Loucy (cell line): Measurements from ENCODE around the gene SYNJ2.

Source experiments
- H2AFZ ChIP-seq: fragments of 200-600 bp; sonication (generic); 2 replicates; pipeline ENCODE4 v1.6.0; 2016; ENCODE audit warnings: antibody characterized with exemption, mild to moderate bottlenecking, low read length, moderate library complexity
- H3F3A ChIP-seq: fragments of 200-600 bp; 2 replicates; pipeline ENCODE4 v1.6.0; 2016; ENCODE audit warnings: antibody characterized with exemption, low read depth, mild to moderate bottlenecking
- H3K27me3 ChIP-seq: fragments of 200-600 bp; sonication (generic); 2 replicates; pipeline ENCODE4 v1.6.1; 2014; ENCODE audit warnings: low read length, mild to moderate bottlenecking; ENCODE audit not compliant: insufficient read depth, poor library complexity, severe bottlenecking
- H3K36me3 ChIP-seq: fragments of 200-600 bp; sonication (generic); 2 replicates; pipeline ENCODE4 v1.6.1; 2016; ENCODE audit warnings: low read length; ENCODE audit not compliant: insufficient read depth
- H3K4me1 ChIP-seq: fragments of 200-600 bp; sonication (generic); 2 replicates; pipeline ENCODE4 v1.5.1; 2014; ENCODE audit warnings: low read length, mild to moderate bottlenecking; ENCODE audit not compliant: insufficient read depth, poor library complexity, severe bottlenecking
- H3K4me2 ChIP-seq: fragments of 200-600 bp; sonication (generic); 2 replicates; pipeline ENCODE4 v1.6.0; 2014; ENCODE audit warnings: antibody characterized with exemption, low read length, low read depth, mild to moderate bottlenecking; ENCODE audit not compliant: poor library complexity, severe bottlenecking
- H3K4me3 ChIP-seq: fragments of 200-600 bp; sonication (generic); 2 replicates; pipeline ENCODE4 v1.5.1; 2014; ENCODE audit warnings: low read length, mild to moderate bottlenecking, mixed read lengths; ENCODE audit not compliant: poor library complexity, severe bottlenecking
- H3K79me2 ChIP-seq: fragments of 200-600 bp; sonication (generic); 2 replicates; pipeline ENCODE4 v1.6.1; 2014; ENCODE audit warnings: low read length; ENCODE audit not compliant: insufficient read depth
- H3K9ac ChIP-seq: fragments of 200-600 bp; sonication (generic); 2 replicates; pipeline ENCODE4 v1.6.0; 2014; ENCODE audit warnings: mild to moderate bottlenecking, low read depth, low read length, moderate library complexity; ENCODE audit not compliant: poor library complexity, severe bottlenecking
- H3K9me2 ChIP-seq: fragments of 200-600 bp; sonication (generic); replicated peaks from 2 replicates; pipeline ENCODE4 v1.6.1; 2016; ENCODE audit warnings: low read depth, low read length, mixed read lengths
- H3K9me3 ChIP-seq: fragments of 200-600 bp; sonication (generic); 2 replicates; pipeline ENCODE4 v1.6.1; 2014; ENCODE audit warnings: mild to moderate bottlenecking, antibody characterized with exemption, low read length, low read depth; ENCODE audit not compliant: insufficient read depth
- H4K20me1 ChIP-seq: fragments of 200-600 bp; sonication (generic); 2 replicates; pipeline ENCODE4 v1.6.0; 2014; ENCODE audit warnings: antibody characterized with exemption, low read length, mild to moderate bottlenecking; ENCODE audit not compliant: insufficient read depth, poor library complexity, severe bottlenecking
- CTCF ChIP-seq: fragments of 200-600 bp; sonication (generic); conservative IDR thresholded peaks from 2 replicates; pipeline ENCODE4 v1.5.1; 2014; ENCODE audit warnings: mild to moderate bottlenecking, antibody characterized with exemption, low read length
- EZH2phosphoT487 ChIP-seq: fragments of 200-600 bp; IDR thresholded peaks from 2 replicates; pipeline ENCODE4 v1.6.1; 2018; ENCODE audit warnings: antibody characterized with exemption, mild to moderate bottlenecking, moderate library complexity, borderline replicate concordance

Gene SYNJ2

GRCh38 chr6:157995458-157995857, 13.8 kb downstream of the SYNJ2 start:
- no peak overlapping the region for H3K4me2 ChIP-seq
- H4K20me1 ChIP-seq: no peaks in the 10 kb centered on the region
- no peak overlapping the region for H3K4me3 ChIP-seq
- H3F3A ChIP-seq: no peaks in the 10 kb centered on the region
- no peaks in the 10 kb centered on the region for H3K27me3 ChIP-seq
- H3K9me2 ChIP-seq: no peaks in the 10 kb centered on the region
- H3K9me3 ChIP-seq: no peaks in the 10 kb centered on the region
- TF ChIP-seq EZH2phosphoT487 (no peak), CTCF (no peak)
- H3K4me1 ChIP-seq: peaks cover 41% of the 10 kb centered on the region
- H3K9ac ChIP-seq: no peak overlapping the region
- no peaks in the 10 kb centered on the region for H3K36me3 ChIP-seq
- H2AFZ ChIP-seq: no peak overlapping the region
- peaks cover 67% of the 10 kb centered on the region for H3K79me2 ChIP-seq

DNA sequence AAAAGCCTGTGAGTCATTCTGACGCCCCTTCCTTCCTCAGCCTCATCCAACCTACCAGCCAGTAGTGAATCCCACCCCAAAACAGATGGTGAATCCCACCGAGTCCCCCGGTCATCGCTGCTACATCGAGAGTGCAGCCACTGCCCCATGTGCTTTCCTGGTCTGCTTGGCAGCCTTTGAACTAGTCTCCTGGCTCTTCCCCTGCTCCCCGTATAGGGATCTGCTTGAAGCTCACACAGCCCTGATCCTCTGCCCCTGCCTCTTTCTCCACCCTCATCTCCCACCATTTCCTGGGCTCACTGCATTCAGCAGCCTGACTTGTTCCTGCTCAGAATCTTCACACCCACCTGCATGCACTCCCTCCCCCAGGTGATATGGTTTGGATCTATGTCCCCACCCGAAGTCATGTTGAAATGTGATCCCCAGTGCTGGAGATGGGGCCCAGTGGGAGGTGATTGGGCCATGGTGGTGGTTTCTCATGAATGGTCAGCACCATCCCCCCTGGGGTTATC, 14.6 kb downstream of the SYNJ2 start:
- TF ChIP-seq EZH2phosphoT487: no peak
- TF ChIP-seq CTCF: no peak
- Histone ChIP-seq H2AFZ (no peak overlapping the region), H3K36me3 (no peaks in the 10 kb centered on the region), H3K9me2 (no peaks in the 10 kb centered on the region), H3K4me2 (peak overlapping the region; percentile 2), H3K79me2 (peaks cover 59% of the 10 kb centered on the region), H3K27me3 (no peaks in the 10 kb centered on the region), H4K20me1 (no peaks in the 10 kb centered on the region), H3K9me3 (no peaks in the 10 kb centered on the region), H3K4me3 (no peak overlapping the region), H3K9ac (no peak overlapping the region), H3K4me1 (peaks cover 33% of the 10 kb centered on the region), H3F3A (no peaks in the 10 kb centered on the region)

GRCh38 chr6:157996918-157997702, 15.4 kb downstream of the SYNJ2 start:
- Histone ChIP-seq H3K4me2 (no peak overlapping the region), H3K4me3 (no peak overlapping the region)

More at GRCh38 chr6:157996918-157997702, 15.4 kb downstream of the SYNJ2 start:
- H3K36me3 ChIP-seq: no peaks in the 10 kb centered on the region
- H3F3A ChIP-seq: no peaks in the 10 kb centered on the region
- no peaks in the 10 kb centered on the region for H3K9me3 ChIP-seq
- no peaks in the 10 kb centered on the region for H3K27me3 ChIP-seq
- TF ChIP-seq EZH2phosphoT487: no peak
- TF ChIP-seq CTCF: no peak
- no peak overlapping the region for H3K9ac ChIP-seq
- peaks cover 28% of the 10 kb centered on the region for H3K4me1 ChIP-seq
- H3K79me2 ChIP-seq: peaks cover 51% of the 10 kb centered on the region
- H2AFZ ChIP-seq: no peak overlapping the region
- no peaks in the 10 kb centered on the region for H3K9me2 ChIP-seq
- no peaks in the 10 kb centered on the region for H4K20me1 ChIP-seq
